Umbilical cord (tissue), 2 donors: ENCODE measurements around the gene PRSS53. TPM values are rescaled to one million over a fixed set of nuclear protein-coding genes. Genes with fewer than 3 reads are reported as not detected.

Experiments used
- DNase-seq: peaks from one replicate; pipeline ENCODE4 v3.0.0-alpha.2; 2015; ENCODE audit warnings: low spot score
- total RNA-seq: library from RNA; depleted of rRNA; stranded (reverse); fragments of >200 nt; gene quantifications from one replicate; pipeline ENCODE4 v1.2.3, GENCODE V29; 2014; ENCODE audit warnings: low replicate concordance; ENCODE audit not compliant: insufficient read depth

The PRSS53 gene
- total RNA-seq, 1 donor from 2014 or later, result 10.4 TPM

DNA sequence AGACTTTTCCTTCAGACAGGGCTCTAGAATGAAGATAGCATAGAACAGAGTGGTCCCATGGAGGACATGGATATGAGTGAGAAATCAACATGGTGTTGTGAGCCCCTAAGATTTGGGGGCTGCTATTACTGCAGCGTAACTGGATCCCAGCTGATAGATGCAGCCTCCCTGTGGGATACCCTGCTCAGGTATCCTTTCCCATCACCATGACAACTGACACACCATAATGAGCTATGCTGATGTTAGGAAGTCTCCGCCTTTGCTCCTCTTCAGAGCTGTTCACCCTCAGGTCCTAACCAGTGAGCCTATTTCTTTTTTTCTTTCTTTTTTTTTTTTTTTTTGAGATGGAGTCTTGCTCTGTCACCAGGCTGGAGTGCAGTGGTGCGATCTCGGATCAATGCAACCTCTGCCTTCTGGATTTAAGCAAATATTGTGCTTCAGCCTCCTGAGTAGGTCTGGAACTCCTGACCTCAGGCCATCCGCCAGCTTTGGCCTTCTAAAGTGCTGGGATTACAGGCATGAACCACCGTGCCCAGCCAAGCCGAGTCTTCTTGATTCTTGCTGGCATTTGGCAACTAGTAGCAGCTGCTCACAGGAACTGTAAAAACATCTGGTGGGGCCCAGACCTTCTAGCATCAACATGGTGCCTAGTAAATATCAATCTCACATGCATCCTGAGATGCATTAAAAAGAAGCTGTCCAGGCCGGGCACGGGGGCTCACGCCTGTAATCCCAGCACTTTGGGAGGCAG is 38.3 kb downstream of the PRSS53 start:
- DNase-seq, result no peak

DNA sequence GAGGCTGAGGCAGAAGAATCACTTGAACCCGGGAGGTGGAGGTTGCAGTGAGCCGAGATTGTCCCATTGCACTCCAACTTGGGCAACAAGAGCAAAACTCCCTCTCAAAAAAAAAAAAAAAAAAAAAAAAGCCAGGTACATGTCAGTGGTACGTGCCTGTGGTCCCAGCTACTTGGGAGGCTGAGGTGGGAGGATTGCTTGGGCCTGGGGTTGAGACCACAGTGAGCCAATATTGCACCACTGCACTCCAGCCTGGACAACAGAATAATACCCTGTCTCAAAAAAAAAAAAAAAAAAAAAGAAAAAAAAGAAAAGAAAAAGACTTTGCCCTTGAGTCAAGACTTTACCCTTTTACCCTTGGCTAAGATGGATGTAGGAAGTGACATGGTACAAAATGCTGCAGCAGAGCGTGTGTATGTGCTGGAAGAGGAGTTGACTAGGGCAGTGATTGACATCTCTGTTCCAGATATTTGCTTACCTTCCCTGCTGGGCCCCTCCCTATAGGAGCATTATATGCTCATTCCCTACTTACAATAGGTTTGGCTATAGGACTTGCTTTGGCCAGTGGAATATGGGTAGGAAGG is 44.8 kb downstream of the PRSS53 start:
- DNase-seq, result no peak

DNA sequence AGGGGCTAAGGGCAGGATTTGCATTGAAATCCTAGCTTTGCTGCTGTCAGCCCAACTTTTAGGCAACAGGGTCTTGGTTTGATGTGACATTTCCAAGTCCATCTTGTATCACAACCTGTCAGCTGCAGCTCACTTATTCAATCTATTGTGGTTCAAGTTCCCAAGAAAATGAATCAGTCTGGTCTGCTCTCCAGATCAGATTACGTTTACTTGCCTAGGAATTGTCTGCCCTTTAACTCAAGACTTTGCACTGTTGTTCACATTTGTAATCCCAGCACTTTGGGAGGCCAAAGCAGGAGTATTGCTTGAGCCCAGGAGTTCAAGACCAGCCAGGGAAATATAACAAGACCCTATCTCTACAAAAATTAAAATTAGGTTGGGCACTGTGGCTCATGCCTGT is 45.4 kb downstream of the PRSS53 start:
- no peak for DNase-seq

DNA sequence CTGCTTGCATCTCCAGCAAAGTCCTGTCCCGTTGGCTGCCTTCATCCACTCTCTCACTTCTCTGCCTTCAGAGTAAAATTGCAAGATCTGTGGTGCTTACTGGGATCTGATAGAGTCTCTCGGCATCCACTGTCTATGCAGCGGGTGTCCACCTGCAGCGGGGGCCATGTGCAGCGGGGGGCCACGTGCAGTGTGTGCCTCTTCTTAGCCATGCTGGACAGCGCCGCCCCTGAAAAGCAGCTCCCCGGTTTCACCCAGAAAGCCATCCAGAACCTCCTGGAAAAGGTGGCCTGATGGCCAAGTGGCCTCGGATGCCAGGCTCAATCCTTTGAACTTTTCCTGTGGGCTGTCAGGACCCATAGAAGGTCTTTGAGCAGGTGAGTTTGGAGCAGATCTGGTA is 45.9 kb downstream of the PRSS53 start:
- no peak for DNase-seq

DNA sequence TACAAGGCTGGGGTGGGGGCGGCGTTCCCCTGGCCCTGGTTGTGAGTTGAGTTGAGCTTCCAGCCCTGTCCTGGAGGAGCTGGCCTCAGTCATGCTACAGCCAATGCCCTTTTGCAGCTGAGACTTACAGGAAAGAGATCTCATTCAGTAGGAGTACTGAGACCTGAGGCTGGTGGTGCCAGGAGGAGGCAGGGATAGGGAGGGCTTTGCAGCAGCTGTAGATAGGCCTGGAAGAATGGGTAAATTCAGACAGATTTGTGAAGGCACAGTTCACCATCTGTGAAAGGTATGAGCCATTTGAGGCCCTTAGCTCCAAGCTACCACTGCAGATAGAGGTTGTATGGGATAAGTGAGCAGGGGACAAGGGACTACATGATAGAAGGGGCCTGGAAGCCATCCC is 49.8 kb downstream of the PRSS53 start:
- no peak for DNase-seq

DNA sequence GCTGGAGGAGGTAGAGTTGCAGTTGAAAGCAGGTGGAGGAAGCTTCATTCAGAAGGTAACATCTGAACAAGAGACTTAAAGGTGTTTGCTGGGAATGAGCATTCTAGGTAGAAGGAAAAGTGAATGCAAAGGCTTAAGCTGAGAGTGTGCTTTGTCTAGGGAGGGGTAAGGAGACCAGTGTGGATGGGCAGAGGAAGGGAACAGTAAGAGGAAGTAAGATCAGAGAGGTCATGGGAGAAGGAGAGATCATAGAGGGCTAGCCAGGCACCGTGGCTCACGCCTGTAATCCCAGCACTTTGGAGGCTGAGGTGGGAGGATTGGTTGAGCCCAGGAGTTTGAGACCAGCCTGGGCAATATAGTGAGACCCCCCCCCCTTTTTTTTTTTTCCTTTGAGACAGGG is 52.1 kb downstream of the PRSS53 start:
- no peak for DNase-seq

DNA sequence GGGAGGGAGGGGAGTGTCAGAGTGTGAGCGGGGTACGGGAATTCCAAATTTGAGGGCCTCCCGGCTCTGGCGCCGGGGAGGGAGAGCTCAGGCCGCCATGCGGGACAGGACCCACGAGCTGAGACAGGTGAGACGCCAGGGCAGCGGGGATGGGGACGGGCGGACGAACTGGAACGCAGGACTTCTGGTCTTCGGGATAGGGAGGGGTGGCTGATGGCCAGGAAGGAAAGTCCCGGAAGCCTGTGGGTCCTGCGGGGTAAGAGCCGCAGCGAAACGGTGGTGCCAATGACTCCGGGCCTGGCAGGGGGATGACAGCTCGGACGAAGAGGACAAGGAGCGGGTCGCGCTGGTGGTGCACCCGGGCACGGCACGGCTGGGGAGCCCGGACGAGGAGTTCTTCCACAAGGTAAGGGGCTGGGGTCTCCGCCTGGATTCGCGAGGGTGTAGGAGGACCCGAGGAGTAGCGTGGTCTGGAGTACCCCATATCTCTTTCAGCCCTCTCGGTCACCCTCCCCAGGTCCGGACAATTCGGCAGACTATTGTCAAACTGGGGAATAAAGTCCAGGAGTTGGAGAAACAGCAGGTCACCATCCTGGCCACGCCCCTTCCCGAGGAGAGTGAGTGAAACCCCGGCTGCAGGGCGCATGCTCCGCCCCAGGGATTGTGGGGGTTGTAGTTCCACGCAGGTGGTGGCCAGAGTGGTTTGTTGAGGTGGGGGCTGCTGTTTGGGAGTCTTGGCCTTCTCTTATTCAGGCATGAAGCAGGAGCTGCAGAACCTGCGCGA is 54.8 kb downstream of the PRSS53 start:
- peak; percentile 93 for DNase-seq

Other genes starting within 250 kb of the PRSS53 start
- gene BCL7C, start 194.9 kb downstream of the PRSS53 start, total RNA-seq, result 27.0 TPM
- gene CTF1, start 192.3 kb downstream of the PRSS53 start, total RNA-seq, result 2.6 TPM
- gene FBXL19, start 165.4 kb downstream of the PRSS53 start, total RNA-seq, result 10.6 TPM
- gene ORAI3, start 139.9 kb downstream of the PRSS53 start, total RNA-seq, result 26.5 TPM
- 1.2 TPM for gene SETD1A, start 131.2 kb downstream of the PRSS53 start, total RNA-seq
- gene HSD3B7, start 103.7 kb downstream of the PRSS53 start, total RNA-seq, result 26.0 TPM
- 1.2 TPM for gene STX1B, start 78.3 kb downstream of the PRSS53 start, total RNA-seq
- 7.9 TPM for gene STX4, start 55.4 kb downstream of the PRSS53 start, total RNA-seq
- 10.6 TPM for gene ZNF668, start 14.7 kb downstream of the PRSS53 start, total RNA-seq
- 5.5 TPM for gene ZNF646, start 14.5 kb downstream of the PRSS53 start, total RNA-seq
- gene VKORC1, start 5.9 kb upstream of the PRSS53 start, total RNA-seq, result 112 TPM
- gene BCKDK, start 19.4 kb upstream of the PRSS53 start, total RNA-seq, result 8.9 TPM
- 32.5 TPM for gene KAT8, start 28.7 kb upstream of the PRSS53 start, total RNA-seq
- 3.6 TPM for gene PRSS8, start 46.8 kb upstream of the PRSS53 start, total RNA-seq
- gene PRSS36, start 61.1 kb upstream of the PRSS53 start, total RNA-seq, result 0.48 TPM
- gene FUS, start 91.2 kb upstream of the PRSS53 start, total RNA-seq, result 104 TPM
- 16.1 TPM for gene PYCARD, start 113.8 kb upstream of the PRSS53 start, total RNA-seq
- 0.72 TPM for gene TRIM72, start 125.2 kb upstream of the PRSS53 start, total RNA-seq
- not detected for gene PYDC1, start 128.2 kb upstream of the PRSS53 start, total RNA-seq
- gene ITGAM, start 171.0 kb upstream of the PRSS53 start, total RNA-seq, result 14.9 TPM